NT2/D1 (cell line): ENCODE measurements around the gene RALBP1.

ENCODE experiments used
- DNase-seq: peaks from one replicate; pipeline ENCODE4 v3.0.0-alpha.2; 2011; ENCODE audit warnings: low read depth, low spot score
- H3K27me3 ChIP-seq: 2 replicates; pipeline ENCODE4 v1.6.0; 2011; ENCODE audit warnings: mild to moderate bottlenecking; ENCODE audit not compliant: insufficient read length, insufficient read depth
- H3K36me3 ChIP-seq: 2 replicates; pipeline ENCODE4 v1.6.1; 2011; ENCODE audit warnings: mild to moderate bottlenecking, low read length, mixed read lengths; ENCODE audit not compliant: insufficient read depth, insufficient read length
- H3K4me1 ChIP-seq: 2 replicates; pipeline ENCODE4 v1.5.1; 2011; ENCODE audit not compliant: insufficient read depth, insufficient read length
- H3K4me3 ChIP-seq: 2 replicates; pipeline ENCODE4 v1.5.1; 2011; ENCODE audit warnings: low read depth; ENCODE audit not compliant: insufficient read length
- H3K9ac ChIP-seq: 2 replicates; pipeline ENCODE4 v1.6.0; 2011; ENCODE audit warnings: low read depth; ENCODE audit not compliant: insufficient read length
- H3K9me3 ChIP-seq: 2 replicates; pipeline ENCODE4 v1.5.1; 2011; ENCODE audit warnings: mild to moderate bottlenecking, low read length; ENCODE audit not compliant: insufficient read depth
- SUZ12 ChIP-seq: IDR thresholded peaks from 2 replicates; pipeline ENCODE4 v1.6.1; 2011; ENCODE audit not compliant: insufficient read length, insufficient read depth; ENCODE audit errors: extremely low read depth
- YY1 ChIP-seq: IDR thresholded peaks from 2 replicates; pipeline ENCODE4 v1.6.1; 2011; ENCODE audit not compliant: insufficient read length, insufficient read depth
- ZNF274 ChIP-seq: IDR thresholded peaks from 2 replicates; pipeline ENCODE4 v1.6.1; 2011; ENCODE audit warnings: mild to moderate bottlenecking, low read depth, low read length

Gene RALBP1

DNA sequence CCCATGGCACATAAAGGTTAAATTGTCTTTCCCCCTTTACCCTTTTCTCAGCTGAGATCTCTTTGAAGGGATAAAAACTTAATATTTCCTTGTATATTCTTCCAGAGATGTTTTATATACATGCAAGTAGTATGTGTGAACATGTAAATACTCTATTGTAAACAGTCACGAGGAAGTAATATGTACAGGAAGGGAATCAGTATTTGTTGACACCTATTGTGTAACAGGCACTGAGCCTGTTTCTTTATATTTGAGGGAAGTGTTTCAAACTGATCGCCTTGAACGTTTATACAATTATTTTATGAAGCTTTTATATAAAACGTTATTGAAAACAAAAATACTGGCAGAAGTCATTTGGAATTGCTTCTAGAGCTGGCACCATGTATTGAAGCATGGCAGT, 13.2 kb downstream of the RALBP1 start:
- Histone ChIP-seq H3K4me1 (no peaks in the 10 kb centered on the region), H3K27me3 (no peaks in the 10 kb centered on the region), H3K9me3 (peaks cover 7% of the 10 kb centered on the region; the same call in 1 of the 2 replicates), H3K9ac (no peak overlapping the region), H3K36me3 (no peaks in the 10 kb centered on the region), H3K4me3 (no peak overlapping the region)
- TF ChIP-seq YY1 (no peak), SUZ12 (no peak), ZNF274 (no peak)
- DNase-seq, result no peak

DNA sequence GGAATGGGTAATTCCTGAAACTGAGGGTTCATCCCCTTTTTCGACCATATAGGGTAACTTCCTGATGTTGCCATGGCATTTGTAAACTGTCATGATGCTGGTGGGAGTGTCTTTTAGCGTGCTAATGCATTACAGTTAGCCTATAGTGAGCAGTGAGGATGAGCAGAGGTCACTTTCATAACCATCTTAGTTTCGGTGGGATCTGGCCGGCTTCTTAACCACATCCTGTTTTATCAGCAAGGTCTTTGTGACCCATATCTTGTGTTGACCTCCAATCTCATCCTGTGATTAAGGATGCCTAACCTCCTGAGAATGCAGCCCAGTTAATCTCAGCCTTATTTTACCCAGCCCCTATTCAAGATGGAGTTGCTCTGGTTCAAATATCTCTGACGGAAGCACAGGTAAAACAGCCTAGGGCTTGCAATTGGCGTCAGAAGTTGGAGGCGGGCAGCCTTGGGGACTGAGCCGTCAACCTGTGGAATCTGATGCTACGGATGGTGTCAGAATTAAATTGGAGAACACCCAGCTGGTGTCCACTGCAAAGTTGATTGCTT, 19.5 kb downstream of the RALBP1 start:
- DNase-seq, result no peak
- Histone ChIP-seq H3K9me3 (peaks cover 6% of the 10 kb centered on the region; the same call in 1 of the 2 replicates), H3K27me3 (no peaks in the 10 kb centered on the region), H3K9ac (no peak overlapping the region), H3K4me3 (no peak overlapping the region), H3K36me3 (no peaks in the 10 kb centered on the region), H3K4me1 (peaks cover 2% of the 10 kb centered on the region)
- TF ChIP-seq YY1, result no peak
- TF ChIP-seq SUZ12, result no peak
- TF ChIP-seq ZNF274, result no peak

DNA sequence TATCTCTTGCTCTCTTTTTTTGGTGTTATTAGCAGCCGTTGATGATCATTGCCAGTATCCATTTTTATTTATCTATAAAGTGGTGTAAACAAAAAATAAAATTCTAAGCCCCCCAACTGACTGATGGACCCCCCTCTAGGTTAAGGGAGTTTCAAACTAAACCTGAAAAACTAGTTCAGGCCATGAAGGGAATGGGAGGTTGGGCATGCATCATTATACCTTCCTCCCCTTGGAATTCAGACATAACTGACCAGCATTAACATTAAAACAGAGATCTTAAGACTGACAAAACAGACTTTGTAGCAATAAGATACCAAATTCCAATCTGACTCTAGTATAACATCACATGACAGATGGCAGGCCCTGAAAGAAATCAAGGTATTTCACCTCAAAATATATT, 20.2 kb downstream of the RALBP1 start:
- Histone ChIP-seq H3K4me3 (no peak overlapping the region), H3K4me1 (peaks cover 2% of the 10 kb centered on the region), H3K36me3 (no peaks in the 10 kb centered on the region), H3K9ac (no peak overlapping the region), H3K9me3 (peaks cover 6% of the 10 kb centered on the region; the same call in 1 of the 2 replicates), H3K27me3 (no peaks in the 10 kb centered on the region)
- TF ChIP-seq SUZ12 (no peak), ZNF274 (no peak), YY1 (no peak)
- DNase-seq, result no peak

DNA sequence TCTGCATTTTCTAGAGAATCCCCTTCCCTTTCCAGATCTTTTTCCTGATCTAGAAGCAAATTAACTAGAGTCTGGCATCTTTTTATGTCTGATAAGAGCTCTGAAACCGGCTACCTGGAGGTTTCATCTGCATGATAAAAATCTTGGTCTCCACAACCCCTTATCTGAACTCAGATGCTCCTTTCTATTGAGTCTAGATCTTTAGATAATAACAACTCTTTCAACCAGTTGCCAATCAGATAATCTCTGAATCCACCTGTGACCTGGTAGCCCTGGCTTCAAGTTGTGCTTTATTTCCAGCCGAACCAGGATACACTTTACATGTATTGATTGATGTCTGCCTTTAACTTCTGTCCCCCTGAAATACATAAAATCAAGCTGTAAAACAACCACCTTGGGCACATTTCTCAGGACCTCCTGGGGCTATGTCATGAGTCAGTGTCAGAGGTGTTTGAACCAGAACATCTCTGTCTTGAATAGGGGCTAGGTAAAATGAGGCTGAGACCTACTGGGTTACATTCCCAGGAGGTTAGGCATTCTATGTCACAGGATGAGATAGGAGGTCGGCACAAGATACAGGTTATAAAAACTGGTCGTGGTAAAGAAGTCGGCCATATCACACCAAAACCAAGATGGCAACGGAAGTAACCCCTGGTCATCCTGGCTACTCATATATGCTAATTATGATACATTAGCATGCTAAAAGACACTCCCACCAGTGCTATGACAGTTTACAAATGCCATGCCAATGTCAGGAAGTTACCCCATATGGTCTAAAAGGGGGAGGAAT, 20.8 kb downstream of the RALBP1 start:
- Histone ChIP-seq H3K36me3 (no peaks in the 10 kb centered on the region), H3K9me3 (peaks cover 7% of the 10 kb centered on the region), H3K9ac (no peak overlapping the region), H3K27me3 (no peaks in the 10 kb centered on the region), H3K4me1 (peaks cover 2% of the 10 kb centered on the region), H3K4me3 (no peak overlapping the region)
- no peak for DNase-seq
- TF ChIP-seq SUZ12, result no peak
- TF ChIP-seq YY1, result no peak
- TF ChIP-seq ZNF274, result no peak

DNA sequence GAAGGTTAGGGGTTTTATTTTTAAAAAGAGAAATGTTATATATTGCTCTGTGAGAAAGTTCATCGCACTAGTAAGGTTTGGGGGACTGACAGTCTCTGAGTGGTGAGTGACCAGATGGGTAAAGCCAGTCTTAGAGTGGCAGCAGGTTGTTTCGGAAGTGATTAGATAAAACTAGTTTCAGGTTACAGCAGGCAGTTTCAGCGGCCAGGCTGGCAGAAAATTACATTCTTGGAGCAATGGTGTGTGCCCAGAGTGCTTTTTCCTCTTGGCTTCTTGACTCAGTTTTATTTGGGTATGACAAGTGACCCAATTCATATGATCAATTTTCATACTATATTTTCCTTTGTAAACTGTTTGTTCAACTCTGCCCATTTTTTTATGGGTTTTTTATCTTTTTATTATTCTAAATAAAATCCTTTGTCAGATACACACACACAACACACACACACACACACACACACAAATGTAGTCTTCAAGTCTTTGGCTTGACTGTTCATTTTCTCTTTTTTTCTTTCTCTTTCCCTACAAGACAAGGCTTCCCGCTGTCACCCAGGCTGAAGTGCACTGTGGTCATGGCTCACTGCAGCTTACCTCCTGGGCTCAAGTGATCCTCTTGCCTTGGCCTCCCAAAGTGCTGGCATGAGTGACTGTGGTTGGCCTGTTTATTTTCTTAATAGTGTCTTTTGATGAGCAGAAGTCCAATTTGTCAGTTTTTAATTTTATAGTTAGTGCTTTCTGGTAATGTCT, 30.9 kb downstream of the RALBP1 start:
- H3K9ac ChIP-seq, result no peak overlapping the region
- H3K27me3 ChIP-seq, result no peaks in the 10 kb centered on the region
- no peak overlapping the region for H3K4me3 ChIP-seq
- H3K9me3 ChIP-seq, result peaks cover 11% of the 10 kb centered on the region
- TF ChIP-seq ZNF274, result no peak
- TF ChIP-seq SUZ12, result no peak
- TF ChIP-seq YY1, result no peak
- no peak for DNase-seq
- H3K4me1 ChIP-seq, result no peaks in the 10 kb centered on the region
- H3K36me3 ChIP-seq, result no peaks in the 10 kb centered on the region

DNA sequence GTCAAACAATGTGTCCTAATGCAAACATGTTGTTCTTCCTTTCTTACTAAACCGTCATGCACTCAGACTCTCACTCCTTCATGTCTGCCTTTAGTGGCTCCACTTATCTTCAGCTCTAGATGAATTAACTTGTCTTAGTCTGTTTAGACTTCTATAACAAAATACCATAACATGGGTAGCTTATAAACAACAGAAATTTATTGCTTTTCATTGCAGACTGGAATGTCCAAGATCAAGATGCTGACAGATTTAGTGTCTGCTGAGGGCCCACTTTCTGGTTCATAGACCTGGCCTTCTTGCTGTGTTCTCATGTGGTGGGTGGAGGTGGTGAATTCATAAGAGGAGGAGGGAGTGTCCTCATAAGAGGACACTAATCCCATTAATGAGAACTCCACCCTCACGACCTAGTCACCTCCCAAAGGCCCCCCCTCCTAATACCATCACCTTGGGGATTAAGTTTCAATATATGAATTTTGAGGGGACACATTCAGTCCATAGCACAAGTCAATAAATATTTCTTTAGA, 32.3 kb downstream of the RALBP1 start:
- H3K9ac ChIP-seq, result no peak overlapping the region
- H3K27me3 ChIP-seq, result no peaks in the 10 kb centered on the region
- no peak for DNase-seq
- H3K4me3 ChIP-seq, result no peak overlapping the region
- TF ChIP-seq SUZ12 (no peak), YY1 (no peak), ZNF274 (no peak)
- H3K36me3 ChIP-seq, result no peaks in the 10 kb centered on the region
- H3K4me1 ChIP-seq, result no peaks in the 10 kb centered on the region
- peaks cover 5% of the 10 kb centered on the region for H3K9me3 ChIP-seq

DNA sequence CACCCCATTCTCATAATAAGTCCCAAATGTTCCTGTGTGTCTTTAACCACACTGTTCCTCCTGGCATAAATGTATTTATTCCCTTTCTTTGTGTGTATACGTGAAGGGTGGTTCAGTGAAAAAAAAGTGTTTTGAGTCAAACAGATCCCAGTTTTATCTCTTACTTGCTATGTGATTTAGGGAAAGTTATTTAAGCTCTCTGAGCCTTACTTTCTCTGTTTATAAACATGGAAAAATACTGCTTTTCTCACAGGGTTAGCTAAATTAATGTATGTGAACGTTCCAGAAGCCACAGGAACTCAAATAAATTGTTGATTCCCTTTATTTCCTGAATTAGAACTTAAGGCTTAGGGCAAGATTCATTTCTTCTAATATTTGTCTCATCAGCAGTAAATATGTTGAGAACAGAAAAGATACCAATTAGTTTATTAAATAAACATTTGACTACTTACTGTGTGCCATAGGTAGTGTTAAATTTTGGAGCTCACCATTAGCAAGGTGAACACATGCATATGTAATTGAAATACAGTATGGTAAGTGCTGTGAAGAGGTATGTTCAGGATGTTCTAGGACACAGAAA, 33.2 kb downstream of the RALBP1 start:
- Histone ChIP-seq H3K4me3 (no peak overlapping the region), H3K27me3 (no peaks in the 10 kb centered on the region), H3K4me1 (no peaks in the 10 kb centered on the region), H3K9me3 (no peaks in the 10 kb centered on the region; the same call in 1 of the 2 replicates), H3K9ac (no peak overlapping the region), H3K36me3 (no peaks in the 10 kb centered on the region)
- no peak for TF ChIP-seq SUZ12
- no peak for TF ChIP-seq ZNF274
- TF ChIP-seq YY1, result no peak
- no peak for DNase-seq
